GM12873 (cell line): ENCODE results near the gene SLC6A6.

Experiments
- CTCF ChIP-seq: IDR thresholded peaks from 2 replicates; pipeline ENCODE4 v1.5.1; 2012; ENCODE audit warnings: low read depth, mild to moderate bottlenecking, moderate library complexity, low read length, control low read depth; ENCODE audit not compliant: insufficient read depth; ENCODE audit errors: missing control alignments

Gene SLC6A6

GRCh38 chr3:14441240-14441919 lies 39.0 kb downstream of the SLC6A6 start:
- TF ChIP-seq CTCF, result no peak

DNA sequence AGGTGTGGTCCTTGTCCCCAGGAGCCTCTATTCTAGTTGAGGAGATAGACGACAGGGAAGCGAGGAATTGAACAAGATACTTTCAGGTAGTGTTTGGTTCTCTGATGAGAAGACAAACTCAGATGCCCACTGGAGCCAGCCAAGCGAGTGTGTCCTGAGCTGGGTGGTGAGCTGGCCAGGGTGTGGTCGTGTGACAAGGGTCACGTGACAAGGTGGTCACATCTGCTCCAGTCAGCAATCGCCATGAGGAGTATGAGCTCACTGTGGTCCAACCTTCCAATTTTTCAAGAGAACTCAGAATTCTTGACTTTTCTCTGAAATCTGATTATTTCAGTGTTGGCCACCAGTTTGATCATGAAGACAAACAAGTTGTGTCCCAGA lies 39.5 kb downstream of the SLC6A6 start:
- no peak for TF ChIP-seq CTCF

DNA sequence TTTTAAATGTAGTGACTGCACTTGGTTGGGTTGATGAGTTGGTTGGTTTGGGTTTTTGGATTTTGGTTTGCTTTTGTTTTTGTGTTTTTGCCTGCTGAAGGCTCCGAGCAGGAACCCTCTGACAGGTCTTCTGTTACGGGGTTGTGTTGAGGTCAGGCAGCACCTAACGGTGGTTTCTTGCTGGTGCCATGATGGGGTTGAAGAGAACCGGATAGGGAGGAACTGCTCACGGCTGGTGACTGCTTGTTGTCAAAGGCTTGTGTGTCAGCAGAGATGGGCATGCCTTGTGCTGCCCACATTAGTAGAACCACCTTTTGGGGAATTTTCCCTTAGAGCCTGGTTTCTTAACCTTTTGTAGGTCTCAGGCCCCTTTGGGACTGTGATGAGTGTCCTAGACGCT lies 42.0 kb downstream of the SLC6A6 start:
- no peak for TF ChIP-seq CTCF

- no peak for TF ChIP-seq CTCF
Measured at GRCh38 chr3:14445773-14446172, 43.4 kb downstream of the SLC6A6 start.

DNA sequence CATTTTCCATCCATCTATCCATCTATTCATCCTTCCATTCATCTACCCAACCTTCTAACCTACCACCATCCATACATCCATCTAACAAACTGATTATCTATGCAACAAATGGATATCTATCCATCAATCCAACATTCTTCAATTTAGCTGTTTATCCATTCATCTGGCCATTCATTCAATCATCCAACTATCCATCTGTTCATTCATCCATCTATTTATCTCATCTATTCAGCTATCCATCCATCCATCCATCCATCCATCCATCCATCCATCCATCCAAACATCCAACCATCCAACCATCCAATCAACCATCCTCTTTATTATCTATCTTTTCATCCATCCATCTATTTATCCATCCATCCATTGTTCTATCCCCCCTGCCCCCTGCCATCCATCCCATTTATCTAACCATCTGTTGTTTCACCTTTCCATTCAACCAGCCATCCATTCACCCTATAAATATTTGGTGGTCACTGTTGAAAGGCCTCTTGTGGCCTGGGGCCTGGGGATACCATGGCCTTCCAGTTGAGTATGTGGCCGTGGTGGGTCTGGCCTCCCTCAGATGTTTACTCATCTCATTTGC lies 44.7 kb downstream of the SLC6A6 start:
- TF ChIP-seq CTCF, result no peak

- TF ChIP-seq CTCF, result no peak
Measured at GRCh38 chr3:14448063-14448462, 45.7 kb downstream of the SLC6A6 start.

GRCh38 chr3:14448756-14449727 lies 46.6 kb downstream of the SLC6A6 start:
- no peak for TF ChIP-seq CTCF
